ENCODE data around the gene AGBL1. TPM values are rescaled to one million over a fixed set of nuclear protein-coding genes. Genes with fewer than 3 reads are reported as not detected.
A peak's percentile ranks its signal among the peaks of the same experiment; 100 is the strongest.

AGBL1 gene
- total RNA-seq, 1 donor: not detected

GRCh38 chr15:86903642-86904421 is 824.2 kb downstream of the AGBL1 start:
- TF ChIP-seq CTCF (IDR thresholded peaks at IDR 0.05; ENCODE audit: insufficient read depth, low read length): no peak
- no peak overlapping the region for H3K4me3 ChIP-seq (ENCODE audit: low read depth, low read length)
- no peak for DNase-seq (ENCODE audit: low read depth)

- no peak overlapping the region for H3K4me3 ChIP-seq (ENCODE audit: low read depth, low read length)
- DNase-seq (ENCODE audit: low read depth): no peak
- no peak for TF ChIP-seq CTCF (IDR thresholded peaks at IDR 0.05; ENCODE audit: insufficient read depth, low read length)
Measured at GRCh38 chr15:86905625-86906256, 826.1 kb downstream of the AGBL1 start.

- no peak for TF ChIP-seq CTCF (IDR thresholded peaks at IDR 0.05; ENCODE audit: insufficient read depth, low read length)
- no peak overlapping the region for H3K4me3 ChIP-seq (ENCODE audit: low read depth, low read length)
- DNase-seq (ENCODE audit: low read depth): no peak
Measured at GRCh38 chr15:86906376-86906775, 826.7 kb downstream of the AGBL1 start.

- H3K4me3 ChIP-seq (ENCODE audit: low read depth, low read length): no peak overlapping the region
- TF ChIP-seq CTCF (IDR thresholded peaks at IDR 0.05; ENCODE audit: insufficient read depth, low read length): no peak
- no peak for DNase-seq (ENCODE audit: low read depth)
Measured at GRCh38 chr15:86911022-86911421, 831.4 kb downstream of the AGBL1 start.

- DNase-seq (ENCODE audit: low read depth): no peak
Measured at GRCh38 chr15:86912661-86913060, 833.0 kb downstream of the AGBL1 start.

GRCh38 chr15:86915811-86916331 is 836.2 kb downstream of the AGBL1 start:
- TF ChIP-seq CTCF (IDR thresholded peaks at IDR 0.05; ENCODE audit: insufficient read depth, low read length): peak; percentile 68
- no peak overlapping the region for H3K4me3 ChIP-seq (ENCODE audit: low read depth, low read length)
- DNase-seq (ENCODE audit: low read depth): peak; percentile 85

More at GRCh38 chr15:86912661-86913060, 833.0 kb downstream of the AGBL1 start:
- no peak for TF ChIP-seq CTCF (IDR thresholded peaks at IDR 0.05; ENCODE audit: insufficient read depth, low read length)
- no peak overlapping the region for H3K4me3 ChIP-seq (ENCODE audit: low read depth, low read length)

Measured in fibroblast of the aortic adventitia (primary cell).